ENCODE data around the gene TMEM74B. TPM values are rescaled to one million over a fixed set of nuclear protein-coding genes. Genes with fewer than 3 reads are reported as not detected.

TMEM74B gene
- total and polyA plus RNA-seq, 2 donors (not counting 1 experiment from before 2014, with no cell fraction given) = 0.42 to 1.4 TPM

GRCh38 chr20:1225783-1226654 is 41.2 kb upstream of the TMEM74B start, which contains the start of gene RAD21L1:
Gene RAD21L1, plus strand, starts transcription at chr20:1226044. Its CDS starts 2,410 bp downstream, at chr20:1228454.
- no peak for TF ChIP-seq EZH2 (IDR thresholded peaks at IDR 0.05; ENCODE audit: borderline replicate concordance, insufficient read depth, low read depth, low read length, poor library complexity, severe bottlenecking)
- no peak for TF ChIP-seq CTCF (IDR thresholded peaks at IDR 0.05)
- H3K4me2 ChIP-seq (replicated peaks; ENCODE audit: low read depth, low read length, poor library complexity, severe bottlenecking) = peak within 1 kb of the TSS; percentile 100
- intact Hi-C loops (cut with micrococcal nuclease) = loop anchor here (10.0 kb wide), 2 partner anchors 111 to 239 kb away; partner anchors contain the start of genes NSFL1C and PSMF1
- H3K27me3 ChIP-seq (replicated peaks in 1 of 4; ENCODE audit: control extremely low read depth in 1 of 4, control insufficient read depth in 3 of 4, insufficient read depth in 4 of 4, low read length in 3 of 4) = peaks cover 1 to 34% (median 25%) of the 10 kb centered on the region in 4 experiments
- peaks cover 16% of the 10 kb centered on the region for H3K4me1 Mint-ChIP-seq
- peaks cover 0 to 24% (median 0%) of the 10 kb centered on the region in 3 donors for H3K9me3 ChIP-seq (ENCODE audit: control extremely low read depth in 1 of 3, control insufficient read depth in 2 of 3, insufficient read depth in 1 of 3, low read length in 2 of 3)
- peak within 1 kb of the TSS; percentile 82 for H2AFZ ChIP-seq (ENCODE audit: insufficient read depth, low read depth, low read length, poor library complexity, severe bottlenecking)
- H3K4me1 ChIP-seq (ENCODE audit: control insufficient read depth in 2 of 2, insufficient read depth in 2 of 2, low read length in 2 of 2) = peaks cover 16 to 17% of the 10 kb centered on the region in 2 donors
- peak within 1 kb of the TSS; percentile 72 for H3K9ac ChIP-seq (ENCODE audit: low read length)
- ChIA-PET POLR2A (no interaction called here), CTCF (interaction anchor here (0.8 kb wide), 1 partner anchor 409 kb away, joined by 3 read pairs; no protein-coding TSS in a partner anchor)
- H3K27ac Mint-ChIP-seq = no peak within 1 kb of the TSS
- no peaks in the 10 kb centered on the region for H4K20me1 ChIP-seq (ENCODE audit: control insufficient read depth, insufficient read depth, low read length, poor library complexity, severe bottlenecking)
- H3K36me3 ChIP-seq (replicated peaks in 1 of 2; ENCODE audit: control extremely low read depth in 1 of 2, control insufficient read depth in 1 of 2, extremely low read depth in 1 of 2, insufficient read depth in 2 of 2, low read length in 1 of 2) = no peaks in the 10 kb centered on the region
- H3K9me3 Mint-ChIP-seq (ENCODE audit: insufficient read depth) = no peaks in the 10 kb centered on the region
- peak within 1 kb of the TSS in 4 of 5 experiments; percentile 46 to 61 (median 56) for H3K4me3 ChIP-seq (ENCODE audit: control extremely low read depth in 1 of 5, extremely low read depth in 1 of 5, insufficient read depth in 1 of 5, low read depth in 2 of 5, low read length in 4 of 5)
- H3K79me2 ChIP-seq (ENCODE audit: control insufficient read depth, insufficient read depth, low read length) = no peaks in the 10 kb centered on the region
- under 1% methylated on average over 59 of the region's 88 CpGs for WGBS (ENCODE audit: insufficient coverage)
- no peak within 1 kb of the TSS for H3K27ac ChIP-seq (ENCODE audit: low read length in 2 of 2)
- H3K4me3 Mint-ChIP-seq = peak within 1 kb of the TSS; percentile 83
- peak; percentile 77 for DNase-seq
- peaks cover 31% of the 10 kb centered on the region for H3K27me3 Mint-ChIP-seq
- ATAC-seq (ENCODE audit: low read depth) = peak; percentile 84
